NCI-H1930 (cell line): ENCODE measurements around the gene RMDN2.
"Not testable (repeated sequence)": the region's sequence is repeated elsewhere in the genome, so short reads cannot be mapped to it uniquely, and the experiment has no call there.

Experiments
- DNase-seq, 2 experiments: peaks; one replicate each; lab custom pipeline; 2025; lab: John Stamatoyannopoulos, UW

Gene RMDN2

DNA sequence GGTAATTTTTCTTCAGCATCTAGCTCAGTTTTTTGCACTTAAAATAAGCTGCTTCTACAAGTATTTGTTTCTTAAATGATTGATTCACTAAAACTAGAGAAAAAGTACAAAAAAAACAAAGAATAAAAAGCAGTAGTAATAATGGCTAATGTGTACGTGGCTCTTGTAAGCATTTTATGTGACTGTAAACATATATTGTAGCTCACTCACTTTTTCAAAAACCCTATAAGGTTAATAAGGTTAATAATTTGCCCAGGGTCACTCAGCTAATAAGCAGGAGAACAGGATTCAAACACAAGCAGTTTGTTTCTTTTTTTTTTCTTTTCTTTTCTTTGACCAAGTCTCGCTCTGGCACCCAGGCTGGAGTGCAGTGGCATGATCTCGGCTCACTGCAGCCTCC, 67.5 kb downstream of the RMDN2 start:
- no peak for DNase-seq

DNA sequence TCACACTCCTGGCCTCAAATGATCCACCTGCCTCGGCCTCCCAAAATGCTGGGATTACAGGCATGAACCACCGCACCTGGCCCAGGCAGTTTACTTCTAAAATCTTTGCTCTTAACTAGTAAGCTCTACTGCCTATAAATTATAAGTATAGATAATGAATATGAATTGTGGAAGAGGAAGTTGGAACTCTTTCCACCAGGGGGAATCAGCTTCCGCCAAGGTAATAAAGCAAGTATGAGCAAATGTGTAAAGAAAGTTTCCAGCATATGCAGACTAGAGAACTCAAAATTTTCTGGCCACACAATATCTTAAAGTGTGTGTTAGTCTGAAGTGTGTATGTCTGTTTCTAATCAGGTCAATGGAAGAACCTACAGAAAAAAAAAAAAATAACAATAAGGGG, 68.1 kb downstream of the RMDN2 start:
- DNase-seq = no peak

DNA sequence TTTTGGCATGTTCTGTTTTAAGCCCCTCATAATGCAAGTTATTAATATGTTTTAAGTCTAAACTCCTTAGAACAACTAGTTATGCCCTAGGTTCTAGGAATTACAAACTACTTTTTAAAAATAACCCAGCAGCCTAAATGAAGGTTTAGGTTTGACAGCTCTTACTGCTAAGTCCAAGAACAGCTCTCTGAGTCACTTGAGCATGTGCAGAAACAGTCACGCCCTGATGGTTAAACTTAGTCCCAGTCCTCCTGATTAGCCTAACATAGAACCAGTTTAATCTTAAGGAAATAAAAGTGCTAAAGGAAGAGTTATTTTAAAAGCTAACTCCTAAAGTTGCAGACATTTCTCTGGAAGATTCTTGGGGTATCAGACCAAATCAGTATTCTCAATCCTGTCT, 72.5 kb downstream of the RMDN2 start:
- DNase-seq = no peak

DNA sequence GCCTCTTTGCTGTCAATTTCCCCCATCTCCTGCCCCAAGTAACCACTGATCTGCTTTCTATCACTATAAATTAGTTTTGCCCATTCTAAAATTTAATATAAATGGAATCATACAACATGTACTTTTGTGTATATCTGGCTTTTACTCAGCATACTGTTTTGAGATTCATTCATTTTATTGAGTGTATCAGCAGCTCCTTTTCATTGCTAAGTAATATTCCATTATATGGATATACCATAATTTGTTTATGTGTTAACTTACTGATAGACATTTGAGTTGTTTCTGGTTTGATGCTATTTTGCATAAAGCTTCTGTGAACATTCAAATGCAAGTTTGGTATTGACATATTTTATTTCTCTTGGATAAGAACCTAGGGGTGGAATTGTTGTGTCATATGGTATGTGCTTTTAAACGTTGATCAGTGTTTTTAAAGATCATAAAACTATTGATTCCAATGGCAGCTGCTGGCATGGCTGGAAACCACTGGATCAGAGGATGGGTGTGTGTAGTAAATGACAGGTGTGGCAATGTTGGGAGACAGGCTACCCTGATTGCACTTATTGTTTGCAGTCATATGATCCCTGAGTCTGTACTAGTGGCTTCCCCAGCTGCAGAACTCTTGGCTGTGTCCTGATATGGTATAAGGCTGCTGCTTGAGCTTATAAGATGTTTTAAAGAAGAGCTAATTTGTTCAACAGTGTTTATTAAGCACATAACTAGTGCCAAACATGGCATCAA, 75.6 kb downstream of the RMDN2 start:
- no peak for DNase-seq

DNA sequence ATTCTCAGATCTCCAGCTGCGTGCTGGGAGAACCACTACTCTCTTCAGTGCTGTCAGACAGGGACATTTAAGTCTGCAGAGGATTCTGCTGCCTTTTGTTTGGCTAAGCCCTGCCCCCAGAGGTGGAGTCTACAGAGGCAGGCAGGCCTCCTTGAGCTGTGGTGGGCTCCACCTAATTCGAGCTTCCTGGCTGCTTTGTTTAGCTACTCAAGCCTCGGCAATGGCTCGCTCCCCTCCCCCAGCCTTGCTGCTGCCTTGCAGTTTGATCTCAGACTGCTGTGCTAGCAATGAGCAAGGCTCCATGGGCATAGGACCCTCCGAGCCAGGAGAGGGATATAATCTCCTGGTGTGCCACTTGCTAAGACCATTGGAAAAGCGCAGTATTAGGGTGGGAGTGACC, 85.1 kb downstream of the RMDN2 start:
- not testable (repeated sequence) for DNase-seq

DNA sequence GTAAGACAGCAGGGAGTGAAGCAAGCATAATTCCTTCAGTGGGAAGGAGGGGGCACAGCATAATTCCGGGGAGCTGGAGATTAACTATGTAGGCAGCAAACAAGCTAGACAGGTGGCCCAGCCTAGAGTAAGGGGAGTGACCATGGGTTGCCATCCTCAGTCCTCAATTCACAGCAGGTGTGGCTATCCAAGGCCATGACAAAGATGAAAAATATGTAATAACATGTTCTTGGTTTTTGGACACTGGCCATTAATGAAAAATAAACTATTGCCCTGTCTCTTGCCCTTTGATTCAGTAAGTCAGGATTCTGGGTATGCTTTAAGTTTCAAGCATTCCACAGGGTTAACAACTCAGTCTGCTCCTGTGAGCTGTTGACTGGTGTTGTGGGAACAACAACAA, 85.9 kb downstream of the RMDN2 start:
- no peak for DNase-seq

DNA sequence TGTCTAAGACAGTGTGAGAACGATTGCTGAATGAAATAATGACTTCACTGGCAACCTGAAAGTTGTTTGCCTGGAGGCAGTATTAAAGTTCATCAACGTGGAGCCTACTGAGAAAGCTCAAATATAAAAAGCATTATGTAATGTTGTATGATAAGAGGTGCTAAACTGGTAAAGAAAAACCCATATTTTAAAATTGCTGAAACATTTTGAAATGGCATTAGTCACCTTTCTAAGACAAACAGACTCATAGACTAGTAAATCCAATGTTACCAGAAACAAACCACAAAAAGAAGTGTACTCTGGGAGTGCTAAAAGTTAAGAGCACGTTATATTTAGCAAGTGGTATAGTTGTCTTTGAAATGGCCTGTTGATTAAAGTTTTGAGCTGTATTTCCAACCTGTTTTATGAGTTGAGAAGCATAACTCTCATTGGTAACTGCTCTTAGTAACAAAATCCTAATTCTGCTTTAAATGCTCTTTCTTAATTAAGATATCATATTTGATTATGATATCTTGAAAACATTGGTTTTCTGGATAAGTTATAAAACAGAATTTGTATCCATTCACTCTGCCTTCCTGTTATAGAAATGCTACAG, 88.2 kb downstream of the RMDN2 start:
- no peak for DNase-seq

DNA sequence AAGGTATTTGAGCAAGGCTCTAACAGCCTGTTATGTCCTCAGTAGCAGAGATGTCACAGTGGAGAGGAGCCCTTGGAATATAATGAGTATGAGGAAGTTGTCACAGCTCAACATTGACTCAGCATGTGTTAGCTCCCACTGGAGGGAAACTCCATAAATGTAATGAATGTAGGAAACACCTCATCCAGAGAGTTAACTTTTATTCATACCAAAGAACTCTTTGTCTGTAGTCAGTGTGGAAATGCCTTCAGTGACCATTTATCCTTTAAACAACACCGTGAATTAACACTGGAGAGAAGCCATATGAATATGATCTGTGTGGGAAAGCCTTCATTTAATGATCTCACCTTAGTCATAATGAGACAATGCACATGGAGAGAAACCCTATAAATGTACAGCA, 91.1 kb downstream of the RMDN2 start:
- DNase-seq = no peak

DNA sequence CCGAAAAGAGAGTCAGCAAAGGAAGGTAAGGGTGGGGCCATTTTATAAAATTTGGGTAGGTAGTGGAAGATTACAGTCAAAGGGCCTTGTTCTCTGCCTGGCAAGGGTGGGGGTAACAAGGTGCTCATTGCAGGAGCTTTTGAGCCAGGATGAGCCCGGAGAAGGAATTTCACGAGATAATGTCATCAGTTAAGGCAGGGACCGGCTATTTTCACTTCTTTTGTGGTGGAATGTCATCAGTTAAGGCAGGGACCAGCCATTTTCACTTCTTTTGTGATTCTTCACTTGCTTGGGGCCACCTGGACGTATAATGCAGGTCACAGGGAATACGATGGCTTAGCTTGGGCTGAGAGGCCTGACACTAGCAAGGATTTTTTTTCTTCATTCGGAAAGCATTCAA, 92.7 kb downstream of the RMDN2 start:
- DNase-seq = no peak

DNA sequence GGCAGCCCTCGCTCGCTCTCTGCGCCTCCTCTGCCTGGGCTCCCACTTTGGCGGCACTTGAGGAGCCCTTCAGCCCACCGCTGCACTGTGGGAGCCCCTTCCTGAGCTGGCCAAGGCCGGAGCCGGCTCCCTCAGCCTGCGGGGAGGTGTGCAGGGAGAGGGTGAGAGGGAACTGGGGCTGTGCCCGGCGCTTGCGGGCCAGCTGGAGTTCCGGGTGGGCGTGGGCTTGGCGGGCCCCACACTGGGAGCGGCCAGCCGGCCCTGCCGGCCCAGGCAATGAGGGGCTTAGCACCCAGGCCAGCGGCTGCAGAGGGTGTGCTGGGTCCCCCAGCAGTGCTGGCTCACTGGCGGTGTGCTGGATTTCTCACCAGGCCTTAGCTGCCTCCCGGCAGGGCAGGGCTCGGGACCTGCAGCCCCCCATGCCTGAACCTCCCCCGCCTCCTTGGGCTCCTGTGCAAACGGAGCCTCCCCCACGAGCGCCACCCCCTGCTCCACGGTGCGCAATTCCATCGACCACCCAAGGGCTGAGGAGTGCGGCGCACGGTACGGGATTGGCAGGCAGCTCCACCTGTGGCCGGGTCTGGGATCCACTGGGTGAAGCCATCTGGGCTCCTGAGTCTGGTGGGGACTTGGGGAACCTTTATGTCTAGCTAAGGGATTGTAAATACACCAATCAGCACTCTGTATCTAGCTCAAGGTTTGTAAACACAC, 95.4 kb downstream of the RMDN2 start:
- not testable (repeated sequence) for DNase-seq

DNA sequence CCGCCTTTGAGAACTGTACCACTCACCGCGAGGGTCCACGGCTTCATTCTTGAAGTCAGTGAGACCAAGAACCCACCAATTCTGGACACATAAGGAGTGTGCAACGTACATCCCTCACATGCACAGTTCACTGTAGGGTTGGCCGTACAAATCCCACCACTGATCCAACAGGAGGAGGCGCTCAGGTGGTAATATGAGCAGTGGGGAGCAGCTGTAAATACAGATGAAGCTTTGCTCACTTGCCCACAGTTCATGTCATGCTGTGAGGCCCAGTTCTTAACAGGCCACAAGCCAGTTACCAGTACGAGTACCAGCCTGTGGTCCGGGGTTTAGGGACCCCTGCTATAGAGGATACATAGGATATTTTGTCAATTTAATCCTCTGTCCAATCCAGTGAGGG, 96.5 kb downstream of the RMDN2 start:
- DNase-seq = no peak

DNA sequence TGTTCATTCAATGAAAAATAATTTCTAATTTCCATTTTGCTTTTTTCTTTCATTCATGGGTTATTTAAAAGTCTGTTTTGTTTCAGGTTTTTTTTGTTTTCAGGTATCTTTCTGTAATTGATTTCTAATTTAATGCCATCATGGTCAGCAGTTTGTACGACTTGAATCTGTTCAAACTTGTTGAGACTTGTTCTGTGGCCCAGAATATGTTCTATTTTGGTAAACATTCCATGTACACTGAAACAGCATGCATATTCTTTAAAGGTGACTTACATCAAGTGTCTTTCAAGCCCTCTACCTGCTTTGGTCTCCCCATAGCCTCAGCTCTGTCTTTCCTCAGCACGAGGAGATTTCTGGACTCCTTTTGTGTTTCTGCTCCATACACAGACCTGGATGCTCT, 101.8 kb downstream of the RMDN2 start:
- DNase-seq = no peak

DNA sequence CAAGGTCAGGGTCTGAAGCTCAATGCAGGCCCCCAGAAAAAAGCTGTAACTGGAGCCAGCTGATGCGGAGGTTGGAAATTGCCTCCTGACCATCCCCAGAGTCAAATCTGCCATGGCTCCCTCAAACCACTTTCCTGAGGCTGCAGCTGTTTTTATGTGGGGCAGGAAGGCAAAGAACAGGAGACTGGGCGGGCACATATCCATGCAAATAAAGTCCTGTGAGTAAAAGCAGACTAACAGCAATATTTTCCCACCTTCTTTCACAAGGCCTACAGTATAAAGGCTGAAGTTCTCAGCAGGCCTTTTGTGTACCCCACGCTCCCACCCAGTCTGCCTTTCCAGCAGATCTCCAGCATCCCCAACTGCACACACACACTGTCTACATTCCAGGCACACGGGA, 103.7 kb downstream of the RMDN2 start:
- DNase-seq = no peak

DNA sequence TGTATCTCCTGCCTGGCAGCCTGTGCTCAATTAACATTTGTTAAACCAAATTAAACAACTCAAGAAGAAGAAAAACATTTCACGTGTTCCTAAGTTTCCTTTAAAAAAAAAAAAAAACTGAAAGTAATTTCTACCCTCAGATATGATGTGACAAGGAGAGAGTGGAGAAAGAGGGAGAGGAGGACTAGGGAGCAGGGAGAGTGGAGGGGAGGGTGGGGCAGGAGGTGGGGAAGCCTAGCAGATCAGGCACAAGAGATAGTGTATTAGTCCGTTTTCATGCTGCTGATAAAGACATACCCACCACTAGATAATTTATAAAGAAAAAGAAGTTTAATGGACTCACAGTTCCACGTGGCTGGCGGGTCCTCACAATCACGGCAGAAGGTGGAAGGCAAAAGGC, 104.4 kb downstream of the RMDN2 start:
- DNase-seq = no peak

DNA sequence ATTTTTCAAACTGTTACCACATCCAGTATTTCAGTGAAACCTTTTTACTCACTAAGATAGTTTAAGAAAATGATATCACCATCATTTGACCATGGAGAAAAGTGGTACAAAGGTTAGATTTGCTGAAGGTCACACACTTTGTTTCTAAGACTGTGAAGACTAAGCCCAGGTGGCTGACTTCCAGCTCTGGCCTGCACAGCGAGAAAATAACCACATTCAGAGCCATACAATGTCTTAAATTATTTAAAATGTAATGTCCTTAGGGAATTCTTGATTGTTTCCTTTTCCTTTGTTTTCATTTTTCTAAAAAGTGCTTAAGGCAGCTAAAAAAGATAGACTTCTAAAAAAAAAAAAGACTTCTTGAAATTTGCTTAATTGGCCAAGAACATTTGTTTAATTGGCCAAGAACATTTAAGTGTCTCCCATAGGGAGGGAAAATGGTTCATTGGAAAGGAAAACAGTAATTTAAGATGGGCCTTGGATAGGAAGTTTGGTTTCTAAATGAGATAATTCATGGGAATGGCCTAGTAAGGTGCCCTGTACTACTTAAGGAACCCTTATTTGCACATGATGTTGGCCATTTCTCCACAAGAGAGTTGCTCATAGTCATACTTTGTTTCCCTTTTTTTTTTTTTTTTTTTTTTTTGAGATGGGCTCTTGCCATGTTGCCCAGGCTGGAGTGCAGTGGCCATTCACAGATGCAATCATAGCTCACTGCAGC, 105.7 kb downstream of the RMDN2 start:
- DNase-seq = no peak

DNA sequence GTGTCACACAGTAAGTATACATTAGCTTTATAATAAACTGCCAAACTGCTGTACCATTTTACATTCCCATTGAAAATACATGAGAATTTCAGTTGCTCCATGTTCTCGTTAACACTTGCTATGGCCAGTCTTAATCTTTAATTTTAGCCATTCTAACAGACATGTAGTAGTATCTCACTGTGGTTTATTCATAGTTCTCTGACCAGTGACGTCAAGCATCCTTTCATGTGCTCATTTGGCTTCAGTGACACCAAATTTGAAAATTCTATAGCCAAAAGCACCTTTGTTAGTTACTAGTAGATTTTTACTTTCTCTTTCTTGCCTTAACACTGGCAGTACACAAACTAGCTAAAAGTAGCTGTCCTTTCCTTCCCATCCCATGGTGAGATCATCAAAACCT, 107.9 kb downstream of the RMDN2 start:
- no peak for DNase-seq

DNA sequence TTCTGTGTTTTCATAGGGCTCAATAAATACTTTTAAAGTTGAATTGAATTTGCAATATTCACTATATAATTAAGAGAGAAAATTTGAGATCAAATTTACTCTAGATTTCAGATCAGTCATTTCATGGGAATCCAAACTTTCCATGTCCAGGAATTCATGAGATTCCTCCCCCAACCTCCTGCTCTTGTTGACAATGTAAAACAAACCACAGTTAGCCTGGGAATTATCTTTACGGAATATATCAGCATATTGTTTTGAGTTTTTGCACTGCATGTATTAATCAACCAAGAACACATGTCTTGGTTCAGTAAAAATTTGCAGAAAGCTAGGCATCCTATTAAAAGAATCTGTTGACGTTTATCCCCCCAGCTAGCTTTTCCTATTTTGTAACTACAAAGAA, 108.6 kb downstream of the RMDN2 start:
- DNase-seq = no peak

DNA sequence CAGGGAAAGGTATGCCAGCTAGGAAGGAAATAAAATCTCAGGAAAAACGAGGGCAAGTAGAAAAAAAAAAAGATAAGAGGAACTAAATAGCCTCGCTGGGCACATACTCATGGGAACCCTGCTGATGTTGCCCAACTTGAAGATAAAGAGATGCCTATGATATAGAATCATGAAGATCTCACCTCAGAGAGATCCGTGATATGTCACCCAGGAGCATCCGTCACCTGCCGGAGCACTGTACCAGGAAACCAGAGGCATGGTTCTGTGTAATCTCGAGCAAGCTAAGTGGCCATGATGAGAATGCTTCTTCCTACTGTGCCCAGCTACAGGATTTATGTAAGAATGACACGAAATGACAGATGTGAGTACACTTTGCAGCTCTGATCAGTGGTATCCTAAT, 110.9 kb downstream of the RMDN2 start:
- no peak for DNase-seq

DNA sequence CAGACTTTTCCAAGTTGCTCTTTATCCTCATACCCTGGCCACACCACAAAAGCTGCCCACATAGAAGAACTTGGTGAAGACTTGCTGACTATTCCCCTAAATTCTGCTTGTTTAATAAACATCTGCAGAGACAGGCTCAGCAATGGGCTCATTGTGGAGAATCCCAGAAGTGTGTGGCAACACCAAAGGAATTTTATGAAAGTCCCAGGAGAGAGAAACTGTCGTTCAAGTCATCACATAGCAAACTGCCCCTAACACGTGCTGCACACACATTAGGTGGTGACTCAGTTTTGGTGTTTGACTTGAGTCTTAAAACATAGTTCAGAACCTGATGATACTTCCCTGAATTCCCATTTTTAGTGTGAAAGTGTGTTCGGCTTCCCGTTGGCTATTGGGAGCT, 112.2 kb downstream of the RMDN2 start:
- DNase-seq = no peak

DNA sequence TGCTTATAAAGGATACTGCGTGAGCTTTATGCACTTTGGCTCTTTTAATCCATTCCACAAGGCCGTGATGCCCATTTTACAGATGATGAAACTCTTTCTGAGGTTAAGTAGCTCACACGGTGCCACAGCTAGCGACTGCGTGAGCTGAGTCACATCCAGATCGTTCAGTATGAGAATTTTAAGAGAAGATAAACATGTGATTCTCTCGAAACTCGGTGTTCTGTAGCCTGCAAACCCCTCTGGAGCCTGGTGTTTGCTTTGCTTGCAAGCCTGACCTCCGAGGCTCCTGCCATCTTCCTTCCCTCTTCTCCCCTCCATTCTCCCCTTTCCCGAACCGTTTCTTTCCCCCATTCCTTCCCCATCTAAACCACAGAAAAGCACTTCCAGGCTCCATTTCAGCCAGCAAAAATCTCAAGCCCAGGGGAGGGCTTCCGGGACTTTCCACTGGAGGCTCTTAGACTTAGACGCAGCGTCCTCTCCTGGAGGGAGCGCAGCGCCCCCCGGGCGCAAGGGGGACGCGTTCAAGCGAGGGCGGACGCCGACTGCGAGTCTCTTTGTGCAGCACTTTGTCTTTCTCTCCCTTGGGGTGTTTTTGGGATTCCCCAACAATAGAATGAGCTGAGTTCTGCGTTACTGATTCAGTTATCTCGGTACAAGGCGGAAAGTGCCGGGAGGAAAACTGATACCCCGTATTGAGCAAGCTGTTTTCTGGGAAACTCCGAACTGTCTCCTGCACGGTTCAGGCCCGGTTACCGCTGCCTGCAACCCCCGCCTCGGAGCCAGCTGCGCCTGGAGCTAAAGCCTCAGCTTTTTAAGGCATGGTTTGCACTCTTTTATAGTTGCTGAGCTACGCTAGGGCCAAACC, 112.9 kb downstream of the RMDN2 start:
- DNase-seq = peak in 1 of 2 experiments; percentile 16

DNA sequence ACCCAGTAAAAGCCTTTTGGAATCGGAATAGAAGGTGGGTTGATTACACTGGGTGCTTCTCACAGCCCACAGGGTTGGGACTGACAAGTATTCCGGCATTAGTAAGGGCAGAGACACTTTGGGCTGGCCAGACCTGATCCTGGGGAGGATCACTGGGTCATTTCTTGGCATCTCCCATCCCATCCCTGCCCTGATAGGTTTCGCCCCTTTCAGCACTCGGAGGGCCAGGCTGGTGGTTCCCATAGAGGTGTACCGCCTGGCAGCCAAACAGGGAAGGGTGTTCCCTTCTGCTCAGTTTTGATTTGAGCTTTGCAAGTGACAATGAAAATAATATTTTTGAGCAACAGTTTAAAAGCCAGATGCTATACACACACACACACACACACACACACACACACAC, 113.6 kb downstream of the RMDN2 start:
- DNase-seq = no peak
